Adrenal gland (tissue), 12 donors: ENCODE data around the gene VPS37C. TPM values are rescaled to one million over a fixed set of nuclear protein-coding genes. Genes with fewer than 3 reads are reported as not detected.

Experiments used
- DNase-seq, 7 donors: peaks; one replicate each; pipeline ENCODE4 v3.0.0-alpha.2; 2019 to 2020
- H3K27ac ChIP-seq, 5 donors: fragments of 200-600 bp; sonication (generic) in 4 of 5; 1 replicate in 3 of 5; 2 replicates in 2 of 5; pipeline versions ENCODE4 v1.5.1 to v1.8.0; 2016 to 2020; ENCODE audit warnings: mild to moderate bottlenecking in 1 of 5
- H3K27me3 ChIP-seq: fragments of 200-600 bp; 2 replicates; pipeline ENCODE4 v1.8.0; 2021
- H3K36me3 ChIP-seq, 2 donors: fragments of 200-600 bp; replicated peaks in 1 of 2; 1 replicate in 1 of 2; 2 replicates in 1 of 2; pipeline versions ENCODE4 v1.5.1 to v1.8.0; 2018 to 2022
- H3K4me1 ChIP-seq, 2 donors: fragments of 200-600 bp; replicated peaks in 1 of 2; 1 replicate in 1 of 2; 2 replicates in 1 of 2; pipeline versions ENCODE4 v1.5.1 to v1.8.0; 2018 to 2021
- H3K4me3 ChIP-seq, 4 donors: fragments of 200-600 bp; sonication (generic) in 3 of 4; one replicate each; pipeline ENCODE4 v1.5.1; 2016 to 2018
- H3K9me3 ChIP-seq, 3 donors: fragments of 200-600 bp; sonication (generic) in 1 of 3; replicated peaks in 1 of 3; 1 replicate in 2 of 3; 2 replicates in 1 of 3; pipeline versions ENCODE4 v1.5.1 to v1.8.0; 2016 to 2021
- CTCF ChIP-seq, 6 experiments: fragments of 450-650 bp in 4 of 6; fragments of 200-600 bp in 2 of 6; sonication (generic) in 1 of 6; IDR thresholded peaks; 1 replicate in 5 of 6; 2 replicates in 1 of 6; pipeline versions ENCODE4 v1.5.1 to v1.8.0; 2016 to 2021; ENCODE audit warnings: antibody characterized with exemption in 6 of 6, mild to moderate bottlenecking in 2 of 6, moderate library complexity in 1 of 6
- POLR2A ChIP-seq, 2 donors: fragments of 450-650 bp; IDR thresholded peaks; one replicate each; pipeline ENCODE4 v1.6.1; 2017; ENCODE audit warnings: antibody characterized with exemption in 2 of 2, mild to moderate bottlenecking in 2 of 2, moderate library complexity in 1 of 2
- WGBS, 4 donors: extraction: QIAGEN DNeasy Blood & Tissue Kit in 2 of 4; methylation state at CpG; one replicate each; pipeline versions ENCODE4 v1.1.5 to v1.1.7; 2013 to 2017; 5-methylcytosine and 5-hydroxymethylcytosine counted together
- intact Hi-C, 2 donors: fragments of 100-400 bp; cut with DNase I; formaldehyde crosslinking; loops; one replicate each; pipeline versions ENCODE4 v1.14.1 to v1.15.0; 2022 to 2023
- polyA plus RNA-seq, 3 donors: library from polyadenylated mRNA; stranded (reverse); fragments of 200-250 nt in 2 of 3; fragments of 350-450 nt in 1 of 3; fragmentation: Illumina TruSeq in 1 of 3; extraction: RNeasy Lipid Tissue Mini Kit (QIAGEN cat#74804) in 1 of 3; gene quantifications; one replicate each; pipeline ENCODE4 v1.2.3, GENCODE V29; 2013 to 2014
- total RNA-seq, 9 donors: library from RNA; depleted of rRNA in 4 of 9; stranded (reverse); fragments of >200 nt in 4 of 9; fragments of 120-200 nt in 1 of 9; fragmentation: NEBNext Ultra II Directional in 1 of 9; extraction: Animal tissue kit (Norgen Biotek cat#: 25700) in 1 of 9; gene quantifications; one replicate each; pipeline versions ENCODE4 v1.1.0 to v1.2.4, GENCODE V29; 2013 to 2023
- donor health status: healthy with polysubstance abuse.
- donor health status: Bipolar disorder and iron deficiency.
- donor health status: DM: yes; HTN: yes; CAD: no.
- donor health status: DM: no; HTN: no; CAD: no.
- donor health status: DM: no; HTN: no; CAD: no.
- donor health status: DM: yes; HTN: yes; CAD: no.

The VPS37C gene
- total and polyA plus RNA-seq, 12 donors, result 8.6 to 27.9 (median 18.5) TPM

- Histone ChIP-seq H3K36me3 (no peaks in the 10 kb centered on the region), H3K9me3 (no peaks in the 10 kb centered on the region), H3K4me1 (peaks cover 0 to 6% of the 10 kb centered on the region in 2 donors), H3K27me3 (no peaks in the 10 kb centered on the region), H3K4me3 (no peak overlapping the region), H3K27ac (no peak overlapping the region)
- TF ChIP-seq CTCF (IDR thresholded peaks at IDR 0.05) (no peak), POLR2A (IDR thresholded peaks at IDR 0.05) (no peak)
- DNase-seq, result no peak
- 82 to 86% (median 83%) methylated on average over 2 of the region's 2 CpGs for WGBS, 4 donors
- intact Hi-C loops, result no loop called here
Measured at GRCh38 chr11:61121917-61122316, 39.3 kb downstream of the VPS37C start.

GRCh38 chr11:61121192-61121831, 39.9 kb downstream of the VPS37C start:
- DNase-seq, result peak; percentile 44 to 86 (median 66)
- intact Hi-C loops, result no loop called here
- H3K27me3 ChIP-seq, result no peaks in the 10 kb centered on the region
- 70 to 78% (median 71%) methylated on average over 11 to 15 of the region's 15 CpGs for WGBS, 4 donors
- no peak overlapping the region for H3K4me3 ChIP-seq
- no peaks in the 10 kb centered on the region for H3K9me3 ChIP-seq
- TF ChIP-seq CTCF (IDR thresholded peaks at IDR 0.05) (no peak), POLR2A (IDR thresholded peaks at IDR 0.05) (no peak)
- H3K4me1 ChIP-seq, result peaks cover 0 to 6% of the 10 kb centered on the region in 2 donors
- H3K27ac ChIP-seq, result peak overlapping the region in 1 of 5 donors; percentile 26
- no peaks in the 10 kb centered on the region for H3K36me3 ChIP-seq

- H3K9me3 ChIP-seq, result no peaks in the 10 kb centered on the region
- WGBS, 4 donors, result 64 to 76% (median 66%) methylated on average over 4 to 5 of the region's 5 CpGs
- intact Hi-C loops, result no loop called here
- no peak overlapping the region for H3K4me3 ChIP-seq
- no peak for TF ChIP-seq POLR2A (IDR thresholded peaks at IDR 0.05)
- H3K4me1 ChIP-seq, result peaks cover 0 to 6% of the 10 kb centered on the region in 2 donors
- H3K27me3 ChIP-seq, result no peaks in the 10 kb centered on the region
- peak overlapping the region in 1 of 5 donors; percentile 26 for H3K27ac ChIP-seq
- no peaks in the 10 kb centered on the region for H3K36me3 ChIP-seq
- peak in 1 of 7 donors; percentile 68 for DNase-seq
Measured at GRCh38 chr11:61120706-61121191, 40.5 kb downstream of the VPS37C start.

GRCh38 chr11:61120099-61120705, 41.0 kb downstream of the VPS37C start:
- WGBS, 4 donors, result 76 to 86% (median 81%) methylated on average over 13 to 14 of the region's 14 CpGs
- intact Hi-C loops, result no loop called here
- Histone ChIP-seq H3K4me3 (no peak overlapping the region), H3K27me3 (no peaks in the 10 kb centered on the region), H3K36me3 (no peaks in the 10 kb centered on the region), H3K27ac (no peak overlapping the region), H3K9me3 (no peaks in the 10 kb centered on the region), H3K4me1 (peaks cover 0 to 6% of the 10 kb centered on the region in 2 donors)
- DNase-seq, result no peak
- TF ChIP-seq CTCF (IDR thresholded peaks at IDR 0.05), result no peak
